Ovary (tissue), 9 donors: ENCODE data around the gene CFAP54. TPM values are rescaled to one million over a fixed set of nuclear protein-coding genes. Genes with fewer than 3 reads are reported as not detected.

ENCODE experiments used
- DNase-seq, 5 donors: peaks; one replicate each; pipeline ENCODE4 v3.0.0-alpha.2; 2019 to 2020
- H3K27ac ChIP-seq, 2 donors: fragments of 200-600 bp; one replicate each; pipeline versions ENCODE4 v1.5.1 to v1.8.0; 2019 to 2022
- H3K27me3 ChIP-seq: fragments of 200-600 bp; one replicate; pipeline ENCODE4 v1.8.0; 2022
- H3K36me3 ChIP-seq: fragments of 200-600 bp; sonication (generic); one replicate; pipeline ENCODE4 v1.5.1; 2019
- H3K4me1 ChIP-seq: one replicate; pipeline ENCODE4 v1.8.1; 2013; ENCODE audit warnings: mild to moderate bottlenecking, moderate library complexity; ENCODE audit not compliant: insufficient read depth
- H3K4me3 ChIP-seq: fragments of 200-600 bp; sonication (generic); one replicate; pipeline ENCODE4 v1.5.1; 2017
- H3K9me3 ChIP-seq, 2 donors: fragments of 200-600 bp in 1 of 2; sonication (generic) in 1 of 2; one replicate each; pipeline versions ENCODE4 v1.5.1 to v1.8.1; 2013 to 2019; ENCODE audit warnings: mild to moderate bottlenecking in 1 of 2, moderate library complexity in 1 of 2
- EP300 ChIP-seq: sonication (generic); formaldehyde crosslinking; IDR thresholded peaks from one replicate; pipeline ENCODE4 v1.6.1; 2017; ENCODE audit warnings: antibody characterized with exemption
- POLR2A ChIP-seq: fragments of 450-650 bp; IDR thresholded peaks from one replicate; pipeline ENCODE4 v1.6.1; 2017; ENCODE audit warnings: antibody characterized with exemption, mild to moderate bottlenecking, moderate library complexity
- WGBS, 3 donors: extraction: QIAGEN DNeasy Blood & Tissue Kit in 1 of 3; methylation state at CpG; one replicate each; pipeline versions ENCODE4 v1.1.5 to v1.1.7; 2013 to 2017; 5-methylcytosine and 5-hydroxymethylcytosine counted together
- intact Hi-C, 4 donors: fragments of 100-400 bp; cut with DNase I; formaldehyde crosslinking; loops; one replicate each; pipeline versions ENCODE4 v1.11.0 to v1.15.1; 2022 to 2023
- polyA plus RNA-seq, 2 donors: library from polyadenylated mRNA; stranded (reverse); fragments of 200-250 nt in 1 of 2; fragments of 350-450 nt in 1 of 2; fragmentation: Illumina TruSeq in 1 of 2; extraction: RNeasy Lipid Tissue Mini Kit (QIAGEN cat#74804) in 1 of 2; gene quantifications; one replicate each; pipeline ENCODE4 v1.2.3, GENCODE V29; 2013 to 2014
- total RNA-seq, 7 donors: library from RNA; depleted of rRNA in 2 of 7; stranded (reverse); fragments of >200 nt in 2 of 7; fragmentation: NEBNext Ultra II Directional in 3 of 7; extraction: Animal tissue kit (Norgen Biotek cat#: 25700) in 3 of 7; gene quantifications; one replicate each; pipeline versions ENCODE4 v1.1.0 to v1.2.4, GENCODE V29; 2016 to 2023
- TF ChIP-seq, protein P1 (sequence below), 3 donors: fragments of 450-650 bp in 2 of 3; fragments of 200-600 bp in 1 of 3; IDR thresholded peaks; one replicate each; pipeline versions ENCODE4 v1.5.1 to v1.8.0; 2016 to 2022; ENCODE audit warnings: antibody characterized with exemption in 3 of 3, mild to moderate bottlenecking in 1 of 3
- donor health status: DM: no; HTN: no; CAD: no; lungs with moderate emphysema.
- donor health status: DM: no; HTN: no; CAD: no.
- donor health status: Bipolar disorder and iron deficiency.
- donor health status: DM: yes; HTN: yes; CAD: no.
- donor health status: DM: no; HTN: no; CAD: no.
- donor health status: DM: yes; HTN: yes; CAD: no.

CFAP54 gene
- total and polyA plus RNA-seq, 9 donors, result 0.15 to 29.8 (median 1.7) TPM

- no peaks in the 10 kb centered on the region for H3K9me3 ChIP-seq
- no peaks in the 10 kb centered on the region for H3K4me1 ChIP-seq
- H3K36me3 ChIP-seq, result no peaks in the 10 kb centered on the region
- 14 to 19% (median 15%) methylated on average over 2 of the region's 2 CpGs for WGBS, 3 donors
- no peak for TF ChIP-seq POLR2A
- TF ChIP-seq, protein P1, sequence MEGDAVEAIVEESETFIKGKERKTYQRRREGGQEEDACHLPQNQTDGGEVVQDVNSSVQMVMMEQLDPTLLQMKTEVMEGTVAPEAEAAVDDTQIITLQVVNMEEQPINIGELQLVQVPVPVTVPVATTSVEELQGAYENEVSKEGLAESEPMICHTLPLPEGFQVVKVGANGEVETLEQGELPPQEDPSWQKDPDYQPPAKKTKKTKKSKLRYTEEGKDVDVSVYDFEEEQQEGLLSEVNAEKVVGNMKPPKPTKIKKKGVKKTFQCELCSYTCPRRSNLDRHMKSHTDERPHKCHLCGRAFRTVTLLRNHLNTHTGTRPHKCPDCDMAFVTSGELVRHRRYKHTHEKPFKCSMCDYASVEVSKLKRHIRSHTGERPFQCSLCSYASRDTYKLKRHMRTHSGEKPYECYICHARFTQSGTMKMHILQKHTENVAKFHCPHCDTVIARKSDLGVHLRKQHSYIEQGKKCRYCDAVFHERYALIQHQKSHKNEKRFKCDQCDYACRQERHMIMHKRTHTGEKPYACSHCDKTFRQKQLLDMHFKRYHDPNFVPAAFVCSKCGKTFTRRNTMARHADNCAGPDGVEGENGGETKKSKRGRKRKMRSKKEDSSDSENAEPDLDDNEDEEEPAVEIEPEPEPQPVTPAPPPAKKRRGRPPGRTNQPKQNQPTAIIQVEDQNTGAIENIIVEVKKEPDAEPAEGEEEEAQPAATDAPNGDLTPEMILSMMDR (IDR thresholded peaks at IDR 0.05), result no peak
- TF ChIP-seq EP300, result no peak
- DNase-seq, result no peak
- no peak overlapping the region for H3K4me3 ChIP-seq
- H3K27me3 ChIP-seq, result no peaks in the 10 kb centered on the region
- H3K27ac ChIP-seq, result no peak overlapping the region
- intact Hi-C loops, result no loop called here
Measured at GRCh38 chr12:96786791-96787190, 297.4 kb downstream of the CFAP54 start.

DNA sequence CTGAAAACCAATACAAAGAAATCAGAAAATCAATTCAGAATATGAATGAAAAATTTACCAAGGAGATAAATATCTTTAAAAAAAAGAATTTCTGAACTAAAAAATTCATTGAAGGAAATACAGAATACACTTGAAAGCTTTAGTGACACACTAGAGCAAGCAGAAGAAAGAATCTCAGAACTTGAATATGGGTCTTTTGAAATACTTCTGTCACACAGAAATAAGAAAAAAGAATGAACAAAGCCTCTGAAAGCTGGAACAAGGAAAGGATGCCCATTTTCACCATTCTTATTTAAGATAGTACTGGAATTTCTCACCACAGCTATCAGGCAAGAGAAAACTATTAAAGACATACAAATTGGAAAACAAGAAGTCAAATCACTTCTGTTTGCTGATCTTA is 314.6 kb downstream of the CFAP54 start:
- no peaks in the 10 kb centered on the region for H3K27me3 ChIP-seq
- no peak for DNase-seq
- H3K27ac ChIP-seq, result no peak overlapping the region
- TF ChIP-seq, protein P1 (IDR thresholded peaks at IDR 0.05), result no peak
- TF ChIP-seq POLR2A (no peak), EP300 (no peak)
- H3K36me3 ChIP-seq, result no peaks in the 10 kb centered on the region
- intact Hi-C loops, result no loop called here
- H3K4me1 ChIP-seq, result no peaks in the 10 kb centered on the region
- no peaks in the 10 kb centered on the region for H3K9me3 ChIP-seq
- H3K4me3 ChIP-seq, result no peak overlapping the region

DNA sequence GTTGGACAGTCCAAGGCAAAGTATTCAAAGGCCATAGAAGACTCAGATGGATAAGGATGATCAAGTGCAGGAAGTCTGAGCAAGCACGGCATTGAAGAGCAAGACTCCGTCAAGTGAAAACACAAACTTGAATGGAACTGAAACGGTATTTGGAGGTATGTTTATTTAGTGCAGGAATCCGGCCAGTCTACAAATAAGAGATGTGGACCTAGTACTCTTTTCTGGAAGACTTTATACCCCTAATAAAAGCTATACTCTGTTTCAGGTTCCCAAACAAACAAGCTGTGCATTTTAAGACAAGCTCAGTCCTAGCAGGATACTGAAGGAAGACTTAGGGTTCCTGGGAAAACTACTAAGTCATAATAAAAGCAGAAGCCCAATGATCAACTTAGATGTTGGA is 316.9 kb downstream of the CFAP54 start:
- Histone ChIP-seq H3K27me3 (no peaks in the 10 kb centered on the region), H3K9me3 (no peaks in the 10 kb centered on the region), H3K4me1 (no peaks in the 10 kb centered on the region), H3K27ac (no peak overlapping the region), H3K36me3 (no peaks in the 10 kb centered on the region), H3K4me3 (no peak overlapping the region)
- intact Hi-C loops, result no loop called here
- no peak for DNase-seq
- TF ChIP-seq EP300 (no peak), POLR2A (no peak)
- TF ChIP-seq, protein P1 (IDR thresholded peaks at IDR 0.05), result no peak
- 70 to 94% (median 92%) methylated on average over 4 of the region's 4 CpGs for WGBS, 3 donors

GRCh38 chr12:96807741-96808140 is 318.4 kb downstream of the CFAP54 start:
- intact Hi-C loops, result no loop called here
- 74 to 89% (median 79%) methylated on average over 1 of the region's 1 CpG for WGBS, 3 donors

More at GRCh38 chr12:96807741-96808140, 318.4 kb downstream of the CFAP54 start:
- H3K9me3 ChIP-seq, result no peaks in the 10 kb centered on the region
- no peak for DNase-seq
- H3K4me1 ChIP-seq, result no peaks in the 10 kb centered on the region
- H3K27me3 ChIP-seq, result no peaks in the 10 kb centered on the region
- H3K27ac ChIP-seq, result no peak overlapping the region
- no peak overlapping the region for H3K4me3 ChIP-seq
- TF ChIP-seq POLR2A, result no peak
- no peak for TF ChIP-seq EP300
- TF ChIP-seq, protein P1 (IDR thresholded peaks at IDR 0.05), result no peak
- H3K36me3 ChIP-seq, result no peaks in the 10 kb centered on the region
